Astrocyte (in vitro differentiated cells and primary cell): ENCODE results near the gene NDFIP2.

Experiments used
- EZH2 ChIP-seq: IDR thresholded peaks from 2 replicates; pipeline ENCODE4 v1.6.1; 2012; ENCODE audit warnings: mild to moderate bottlenecking, low read length, inconsistent platforms; ENCODE audit not compliant: insufficient read depth
- TF ChIP-seq, protein P1 (sequence below): IDR thresholded peaks from 2 replicates; pipeline ENCODE4 v1.5.1; 2011; ENCODE audit warnings: low read depth, mild to moderate bottlenecking, inconsistent platforms, low read length, moderate library complexity; ENCODE audit not compliant: insufficient read depth

DNA sequence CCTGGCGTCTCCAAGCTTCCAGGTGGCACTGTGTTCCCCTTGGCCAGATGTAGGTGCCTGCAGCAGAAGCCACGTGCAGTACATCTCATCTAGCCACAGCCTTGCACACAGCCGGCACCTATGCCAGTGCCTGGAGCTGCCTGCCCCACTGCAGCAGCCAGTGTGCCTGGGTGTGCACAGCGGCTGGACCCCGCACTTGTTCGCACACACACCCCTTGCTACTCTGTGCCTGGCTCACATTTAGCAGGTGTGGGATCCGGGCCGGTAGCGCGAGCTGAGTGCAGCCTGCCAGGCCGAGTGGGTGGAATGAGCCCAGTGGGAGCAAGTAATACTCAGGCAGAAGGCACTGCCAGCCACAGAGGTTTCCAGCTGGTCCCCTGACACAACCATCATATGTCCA, 48.0 kb upstream of the NDFIP2 start:
- TF ChIP-seq, protein P1, sequence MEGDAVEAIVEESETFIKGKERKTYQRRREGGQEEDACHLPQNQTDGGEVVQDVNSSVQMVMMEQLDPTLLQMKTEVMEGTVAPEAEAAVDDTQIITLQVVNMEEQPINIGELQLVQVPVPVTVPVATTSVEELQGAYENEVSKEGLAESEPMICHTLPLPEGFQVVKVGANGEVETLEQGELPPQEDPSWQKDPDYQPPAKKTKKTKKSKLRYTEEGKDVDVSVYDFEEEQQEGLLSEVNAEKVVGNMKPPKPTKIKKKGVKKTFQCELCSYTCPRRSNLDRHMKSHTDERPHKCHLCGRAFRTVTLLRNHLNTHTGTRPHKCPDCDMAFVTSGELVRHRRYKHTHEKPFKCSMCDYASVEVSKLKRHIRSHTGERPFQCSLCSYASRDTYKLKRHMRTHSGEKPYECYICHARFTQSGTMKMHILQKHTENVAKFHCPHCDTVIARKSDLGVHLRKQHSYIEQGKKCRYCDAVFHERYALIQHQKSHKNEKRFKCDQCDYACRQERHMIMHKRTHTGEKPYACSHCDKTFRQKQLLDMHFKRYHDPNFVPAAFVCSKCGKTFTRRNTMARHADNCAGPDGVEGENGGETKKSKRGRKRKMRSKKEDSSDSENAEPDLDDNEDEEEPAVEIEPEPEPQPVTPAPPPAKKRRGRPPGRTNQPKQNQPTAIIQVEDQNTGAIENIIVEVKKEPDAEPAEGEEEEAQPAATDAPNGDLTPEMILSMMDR: no peak
- TF ChIP-seq EZH2: no peak
